ENCODE results near the gene TSPAN3.

- no peak for TF ChIP-seq YY1 (IDR thresholded peaks at IDR 0.05; ENCODE audit: insufficient read depth, insufficient read length)
- no peak for TF ChIP-seq SUZ12 (IDR thresholded peaks at IDR 0.05; ENCODE audit: extremely low read depth, insufficient read depth, insufficient read length)
Measured at GRCh38 chr15:77074350-77074749, 3.4 kb upstream of the TSPAN3 start.

Data from NT2/D1 (cell line).